HPDE6-E6E7 (cell line): ENCODE results near the gene LRTM2.

Source experiments
- DNase-seq: peaks from one replicate; pipeline ENCODE4 v3.0.0; 2011; ENCODE audit warnings: missing footprints; ENCODE audit errors: extremely low spot score

LRTM2 gene

DNA sequence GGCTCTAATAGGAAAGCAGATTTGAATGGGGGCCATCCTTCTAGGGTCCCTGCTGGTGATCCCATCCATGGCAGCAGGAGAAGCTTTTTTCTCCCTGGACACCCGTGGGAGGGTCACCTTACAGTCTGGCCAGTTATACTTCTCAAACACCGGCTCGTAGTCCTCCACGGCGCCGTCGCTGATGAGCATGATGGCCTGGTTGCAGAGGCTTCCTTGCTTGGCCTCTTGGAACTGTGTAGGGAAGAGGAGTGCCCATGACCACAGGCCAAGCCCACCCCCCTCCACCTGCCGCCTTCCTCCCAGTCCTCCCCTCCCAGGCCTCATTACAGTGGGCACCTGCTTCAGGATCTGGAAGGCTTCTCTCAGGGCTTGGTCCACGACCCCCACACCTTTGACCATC lies 64.3 kb downstream of the LRTM2 start:
- no peak for DNase-seq

DNA sequence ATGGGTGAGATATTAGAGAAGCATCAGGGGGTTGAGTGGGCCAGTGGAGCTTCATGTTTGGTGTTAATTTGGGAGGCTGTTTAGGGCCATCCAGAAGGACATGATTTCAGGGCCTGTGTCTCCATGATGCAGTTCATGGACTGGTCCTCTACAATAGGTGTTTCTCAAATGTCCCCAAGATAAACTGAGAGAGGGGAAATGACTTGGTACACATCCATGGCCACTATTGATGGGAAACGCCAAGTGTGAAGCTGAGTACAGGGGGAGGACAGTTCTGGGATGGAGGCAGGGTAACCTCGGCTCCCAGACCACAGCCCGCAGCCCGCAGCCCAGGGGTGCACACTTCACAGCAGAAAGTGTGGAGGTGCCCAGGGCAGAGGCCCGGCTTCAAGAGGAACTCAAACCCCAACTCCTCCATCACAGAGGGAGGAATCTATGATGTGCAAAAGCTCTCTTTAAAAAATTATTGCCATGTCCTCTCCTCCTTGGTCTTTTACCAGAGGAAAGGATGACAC lies 64.8 kb downstream of the LRTM2 start:
- no peak for DNase-seq

DNA sequence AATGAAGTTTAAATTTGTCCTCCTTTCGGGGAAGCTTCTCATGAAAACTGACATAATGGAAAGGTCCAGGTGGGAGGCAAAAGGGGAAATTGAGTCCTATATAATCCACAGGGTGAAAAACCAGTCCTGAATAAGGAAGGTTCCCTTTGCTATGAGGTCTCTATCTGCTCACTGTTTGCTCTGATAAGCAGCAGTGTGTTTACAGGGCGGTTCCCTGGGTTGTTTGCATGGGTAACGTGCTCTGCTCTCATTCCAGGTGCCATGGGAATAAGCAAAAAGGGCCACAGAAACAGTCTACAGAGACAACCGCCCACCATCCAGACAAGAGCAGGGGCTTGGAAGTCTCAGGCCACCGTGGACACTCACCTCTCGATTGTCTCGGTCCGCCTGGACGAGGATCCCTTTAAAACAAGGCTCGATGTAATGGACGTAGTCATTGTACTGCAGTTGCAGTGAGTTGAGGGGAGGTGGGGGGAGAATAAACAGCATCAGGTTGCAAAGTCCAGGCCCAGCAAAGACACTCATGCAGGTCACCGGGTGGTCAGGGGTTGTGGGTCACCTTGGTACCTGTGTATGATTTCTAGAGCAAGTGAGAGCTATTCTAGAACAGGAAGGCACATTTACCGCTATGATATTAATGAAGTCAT lies 65.4 kb downstream of the LRTM2 start:
- no peak for DNase-seq
